Measurements from ENCODE around the gene FPR2. TPM values are rescaled to one million over a fixed set of nuclear protein-coding genes. Genes with fewer than 3 reads are reported as not detected.

The FPR2 gene
- total and polyA plus RNA-seq, 9 of the 15 experiments (the other 6 are each of a cell fraction or from before 2014, with no cell fraction given): 0.03 to 0.15 (median 0.07) TPM; not detected in 6

DNA sequence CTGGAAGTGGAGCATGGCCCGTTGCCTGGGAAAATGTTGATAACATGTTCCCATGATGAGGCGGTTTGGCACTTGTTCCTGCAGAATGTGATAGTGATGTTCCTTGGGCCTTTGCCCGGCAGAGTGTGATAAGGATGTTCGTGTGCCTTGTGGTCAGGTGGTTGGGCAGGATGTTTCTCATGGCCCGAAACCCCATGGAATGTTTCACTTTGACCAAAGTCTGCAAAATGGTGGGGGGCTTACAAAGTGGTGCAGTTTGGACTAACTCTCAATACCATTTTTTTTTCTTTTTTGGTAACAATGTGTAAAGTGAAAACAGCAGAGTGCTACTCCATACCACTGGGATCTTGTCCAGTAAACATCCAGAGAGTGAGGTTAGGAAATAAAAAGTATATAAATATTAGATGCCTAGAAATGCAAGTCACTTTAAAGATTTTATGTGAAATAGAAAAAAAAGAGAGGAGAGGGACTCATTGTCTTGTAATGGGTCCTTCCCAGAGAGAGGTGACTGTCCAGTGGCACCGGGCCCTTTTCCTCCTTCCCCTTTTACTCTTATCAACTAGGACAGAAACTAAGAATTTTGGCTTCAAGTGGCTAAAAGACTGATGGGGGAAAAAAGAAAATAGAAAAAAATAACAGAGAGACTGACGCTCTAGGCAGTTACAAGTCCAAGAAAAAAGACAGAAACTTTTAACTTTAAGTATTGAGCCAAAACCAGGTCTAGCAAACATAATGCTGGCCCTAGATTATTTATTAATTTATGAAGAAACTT, 39.7 kb downstream of the FPR2 start (continued):
- TF ChIP-seq TFE3 (CRISPR knock-in tag; IDR thresholded peaks at IDR 0.05) (peak; percentile 18; the same call in 1 of the 2 replicates), CAMTA2 (CRISPR knock-in tag; conservative IDR thresholded peaks at IDR 0.05) (no peak), YY1 (IDR thresholded peaks at IDR 0.05; ENCODE audit: borderline replicate concordance in 1 of 3, control insufficient read depth in 1 of 3, extremely low read depth in 1 of 3, insufficient read depth in 3 of 3, insufficient read length in 1 of 3, insufficient replicate concordance in 2 of 3, low read depth in 1 of 3, low read length in 2 of 3) (peak in 1 of 3 experiments; percentile 52), SOX6 (IDR thresholded peaks at IDR 0.05) (peak; percentile 84), DLX4 (CRISPR knock-in tag; IDR thresholded peaks at IDR 0.05) (no peak), E2F1 (CRISPR knock-in tag; IDR thresholded peaks at IDR 0.05) (no peak), GMEB1 (CRISPR knock-in tag; IDR thresholded peaks at IDR 0.05) (peak; percentile 38; the same call in 1 of the 2 replicates), FOXO4 (CRISPR knock-in tag; IDR thresholded peaks at IDR 0.05) (no peak), PHTF2 (CRISPR knock-in tag; IDR thresholded peaks at IDR 0.05) (no peak), POLR2AphosphoS5 (IDR thresholded peaks at IDR 0.05; ENCODE audit: control insufficient read depth, insufficient read depth, low read depth, low read length) (peak; percentile 96), PCBP2 (IDR thresholded peaks at IDR 0.05; ENCODE audit: low read depth, low read length, poor library complexity, severe bottlenecking) (no peak), HBP1 (CRISPR knock-in tag; IDR thresholded peaks at IDR 0.05) (peak; percentile 82; the same call in 1 of the 2 replicates), MEIS2 (IDR thresholded peaks at IDR 0.05; ENCODE audit: partially characterized antibody) (no peak), CBX3 (IDR thresholded peaks at IDR 0.05; ENCODE audit: borderline replicate concordance in 1 of 2, low read length in 2 of 2) (peak in 1 of 2 experiments; percentile 61; a peak in 1 of 3 replicates)
- TF ChIP-seq, protein P1, sequence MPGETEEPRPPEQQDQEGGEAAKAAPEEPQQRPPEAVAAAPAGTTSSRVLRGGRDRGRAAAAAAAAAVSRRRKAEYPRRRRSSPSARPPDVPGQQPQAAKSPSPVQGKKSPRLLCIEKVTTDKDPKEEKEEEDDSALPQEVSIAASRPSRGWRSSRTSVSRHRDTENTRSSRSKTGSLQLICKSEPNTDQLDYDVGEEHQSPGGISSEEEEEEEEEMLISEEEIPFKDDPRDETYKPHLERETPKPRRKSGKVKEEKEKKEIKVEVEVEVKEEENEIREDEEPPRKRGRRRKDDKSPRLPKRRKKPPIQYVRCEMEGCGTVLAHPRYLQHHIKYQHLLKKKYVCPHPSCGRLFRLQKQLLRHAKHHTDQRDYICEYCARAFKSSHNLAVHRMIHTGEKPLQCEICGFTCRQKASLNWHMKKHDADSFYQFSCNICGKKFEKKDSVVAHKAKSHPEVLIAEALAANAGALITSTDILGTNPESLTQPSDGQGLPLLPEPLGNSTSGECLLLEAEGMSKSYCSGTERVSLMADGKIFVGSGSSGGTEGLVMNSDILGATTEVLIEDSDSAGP (CRISPR knock-in tag; IDR thresholded peaks at IDR 0.05): no peak

Measured in K562 (cell line).